A673 (cell line): ENCODE data around the gene ARHGAP8. TPM values are rescaled to one million over a fixed set of nuclear protein-coding genes. Genes with fewer than 3 reads are reported as not detected.

Experiments
- BruUV-seq: library from RNA; stranded (reverse); fragments of 400-500 nt; replicated peaks from 2 replicates; lab custom pipeline; 2021; lab: Mats Ljungman, UMichigan
- CTCF ChIA-PET: fragments of 300-600 bp; sonication (Branson Sonifier 250); formaldehyde crosslinking; loops from one replicate; lab custom pipeline; 2022; ENCODE audit warnings: antibody characterized with exemption; lab: Charles Lee
- POLR2A ChIA-PET: fragments of 300-600 bp; sonication (Branson Sonifier 250); formaldehyde crosslinking; loops from one replicate; lab custom pipeline; 2022; ENCODE audit warnings: antibody characterized with exemption; ENCODE audit not compliant: low non-redundant PET; lab: Charles Lee
- DNase-seq: peaks from one replicate; pipeline ENCODE4 v3.0.0-alpha.2; 2015; ENCODE audit warnings: low spot score
- H3K27ac ChIP-seq: fragments of 200-600 bp; sonication (generic); 2 replicates; pipeline ENCODE4 v1.5.1; 2016; ENCODE audit warnings: mixed run types, low read depth, mild to moderate bottlenecking, mixed read lengths, antibody characterized with exemption, low read length; ENCODE audit not compliant: poor library complexity, severe bottlenecking
- H3K27me3 ChIP-seq: fragments of 200-600 bp; sonication (generic); replicated peaks from 2 replicates; pipeline ENCODE4 v1.6.1; 2017; ENCODE audit warnings: mixed run types, low read depth, mild to moderate bottlenecking, mixed read lengths, antibody characterized with exemption, low read length; ENCODE audit not compliant: insufficient read depth, poor library complexity
- H3K36me3 ChIP-seq: fragments of 200-600 bp; sonication (generic); 2 replicates; pipeline ENCODE4 v1.6.1; 2016; ENCODE audit warnings: mixed run types, mild to moderate bottlenecking, mixed read lengths, antibody characterized with exemption, low read length; ENCODE audit not compliant: insufficient read depth, poor library complexity, severe bottlenecking
- H3K4me1 ChIP-seq: fragments of 200-600 bp; sonication (generic); 2 replicates; pipeline ENCODE4 v1.6.1; 2017; ENCODE audit warnings: mixed run types, mild to moderate bottlenecking, mixed read lengths, antibody characterized with exemption, low read length; ENCODE audit not compliant: insufficient read depth, poor library complexity, severe bottlenecking
- H3K4me3 ChIP-seq: fragments of 200-600 bp; sonication (generic); 2 replicates; pipeline ENCODE4 v1.5.1; 2016; ENCODE audit warnings: low read depth, mixed run types, mild to moderate bottlenecking, mixed read lengths, low read length; ENCODE audit not compliant: poor library complexity, severe bottlenecking
- H3K9me3 ChIP-seq: fragments of 200-600 bp; sonication (generic); 2 replicates; pipeline ENCODE4 v1.6.1; 2016; ENCODE audit warnings: mixed run types, low read depth, mild to moderate bottlenecking, mixed read lengths, antibody characterized with exemption, low read length; ENCODE audit not compliant: poor library complexity, severe bottlenecking
- EZH2 ChIP-seq: fragments of 200-600 bp; sonication (generic); IDR thresholded peaks from 2 replicates; pipeline ENCODE4 v1.6.1; 2017; ENCODE audit warnings: borderline replicate concordance, low read depth, mild to moderate bottlenecking, mixed read lengths, antibody characterized with exemption, low read length; ENCODE audit not compliant: poor library complexity, severe bottlenecking
- intact Hi-C: fragments of 100-400 bp; cut with micrococcal nuclease; formaldehyde crosslinking; loops from one replicate; pipeline ENCODE4 v1.10.0; 2022; ENCODE audit not compliant: unreplicated experiment
- total RNA-seq: library from RNA; stranded (reverse); gene quantifications from 2 replicates; pipeline ENCODE4 v1.2.3, GENCODE V29; 2021
- TF ChIP-seq, protein P1 (sequence below): fragments of 300-800, 200-600 bp; sonication (generic); conservative IDR thresholded peaks from 2 replicates; pipeline ENCODE4 v1.5.1; 2017; ENCODE audit warnings: low read depth, mild to moderate bottlenecking, antibody characterized with exemption, low read length, moderate library complexity, mixed read lengths

Gene ARHGAP8
- total RNA-seq, 1 experiment from 2014 or later, result not detected

DNA sequence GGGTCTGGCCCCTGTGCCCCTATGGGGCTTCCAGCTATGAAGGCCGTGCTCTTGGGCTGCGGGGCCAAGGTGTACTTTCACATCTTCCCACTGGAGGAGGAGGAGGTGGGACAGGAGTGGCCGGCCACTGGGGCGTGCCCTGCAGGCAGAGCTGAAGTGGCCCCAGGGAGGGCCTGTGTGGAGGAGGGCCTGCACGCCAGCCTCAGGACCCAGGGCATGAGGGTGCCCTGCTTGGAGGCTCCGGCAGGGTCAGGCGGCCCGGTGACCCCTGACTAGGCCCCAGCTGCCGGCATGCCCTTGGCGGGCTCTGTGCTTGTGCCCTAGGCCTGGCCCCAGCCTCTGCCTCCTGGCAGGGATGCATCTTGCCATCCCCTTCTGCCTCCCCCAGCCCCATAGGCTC is 45.2 kb upstream of the ARHGAP8 start:
- Histone ChIP-seq H3K36me3 (no peaks in the 10 kb centered on the region), H3K4me3 (no peak overlapping the region), H3K27me3 (no peaks in the 10 kb centered on the region), H3K9me3 (no peaks in the 10 kb centered on the region), H3K27ac (no peak overlapping the region), H3K4me1 (no peaks in the 10 kb centered on the region)
- ChIA-PET POLR2A (no interaction called here), CTCF (no interaction called here)
- no peak for TF ChIP-seq EZH2
- TF ChIP-seq, protein P1, sequence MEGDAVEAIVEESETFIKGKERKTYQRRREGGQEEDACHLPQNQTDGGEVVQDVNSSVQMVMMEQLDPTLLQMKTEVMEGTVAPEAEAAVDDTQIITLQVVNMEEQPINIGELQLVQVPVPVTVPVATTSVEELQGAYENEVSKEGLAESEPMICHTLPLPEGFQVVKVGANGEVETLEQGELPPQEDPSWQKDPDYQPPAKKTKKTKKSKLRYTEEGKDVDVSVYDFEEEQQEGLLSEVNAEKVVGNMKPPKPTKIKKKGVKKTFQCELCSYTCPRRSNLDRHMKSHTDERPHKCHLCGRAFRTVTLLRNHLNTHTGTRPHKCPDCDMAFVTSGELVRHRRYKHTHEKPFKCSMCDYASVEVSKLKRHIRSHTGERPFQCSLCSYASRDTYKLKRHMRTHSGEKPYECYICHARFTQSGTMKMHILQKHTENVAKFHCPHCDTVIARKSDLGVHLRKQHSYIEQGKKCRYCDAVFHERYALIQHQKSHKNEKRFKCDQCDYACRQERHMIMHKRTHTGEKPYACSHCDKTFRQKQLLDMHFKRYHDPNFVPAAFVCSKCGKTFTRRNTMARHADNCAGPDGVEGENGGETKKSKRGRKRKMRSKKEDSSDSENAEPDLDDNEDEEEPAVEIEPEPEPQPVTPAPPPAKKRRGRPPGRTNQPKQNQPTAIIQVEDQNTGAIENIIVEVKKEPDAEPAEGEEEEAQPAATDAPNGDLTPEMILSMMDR, result no peak
- no peak for DNase-seq
- intact Hi-C loops, result no loop called here
- no TSS peak for BruUV-seq

DNA sequence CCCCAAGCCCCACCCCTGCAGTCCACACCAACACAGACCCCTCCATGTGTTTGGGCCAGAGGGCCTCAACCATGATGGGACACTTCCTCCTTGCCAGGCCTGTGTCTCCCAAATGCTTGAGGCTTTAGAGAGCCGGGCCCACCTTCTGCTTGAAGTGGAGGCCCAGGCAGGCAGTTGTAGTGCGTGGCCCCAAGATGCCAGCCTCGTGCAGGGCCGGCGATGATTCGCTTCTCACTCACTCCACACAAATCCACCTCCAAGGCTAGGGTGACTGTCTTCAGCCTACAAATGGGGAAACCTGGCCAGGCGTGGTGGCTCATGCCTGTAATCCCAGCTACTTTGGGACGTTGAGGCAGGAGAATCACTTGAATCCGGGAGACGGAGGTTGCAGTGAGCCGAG is 44.6 kb upstream of the ARHGAP8 start:
- no peaks in the 10 kb centered on the region for H3K36me3 ChIP-seq
- H3K9me3 ChIP-seq, result no peaks in the 10 kb centered on the region
- TF ChIP-seq, protein P1, result no peak
- no peak for TF ChIP-seq EZH2
- intact Hi-C loops, result no loop called here
- no peak overlapping the region for H3K4me3 ChIP-seq
- no TSS peak for BruUV-seq
- ChIA-PET POLR2A (no interaction called here), CTCF (no interaction called here)
- no peaks in the 10 kb centered on the region for H3K27me3 ChIP-seq
- no peak for DNase-seq
- H3K27ac ChIP-seq, result no peak overlapping the region
- no peaks in the 10 kb centered on the region for H3K4me1 ChIP-seq

DNA sequence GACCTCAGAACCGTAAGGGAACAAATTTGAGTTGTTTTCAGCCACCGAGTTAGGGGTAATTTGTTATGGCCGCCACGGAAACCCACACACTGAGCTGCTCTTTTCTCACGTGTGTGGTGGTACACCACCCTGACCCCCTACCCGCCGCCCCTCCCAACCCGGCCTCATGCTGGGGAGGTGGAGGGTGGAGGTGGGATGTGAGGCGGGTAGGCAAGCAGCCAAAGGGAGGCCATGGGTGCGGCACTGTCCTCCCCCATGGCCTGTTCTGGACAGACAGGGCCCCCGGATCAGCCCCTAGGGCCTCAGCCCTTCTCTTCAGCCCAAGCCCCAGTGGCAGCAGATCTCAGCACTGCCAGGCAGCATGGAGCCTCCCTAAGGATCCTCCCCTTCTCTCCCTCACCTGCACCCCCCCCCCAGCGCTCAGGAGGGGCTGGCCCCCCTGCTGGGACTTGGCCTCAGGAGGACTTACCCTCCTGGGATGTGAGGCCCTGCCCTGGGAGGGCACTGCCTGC is 42.4 kb upstream of the ARHGAP8 start:
- CTCF ChIA-PET, result no interaction called here
- Histone ChIP-seq H3K36me3 (no peaks in the 10 kb centered on the region), H3K27me3 (no peaks in the 10 kb centered on the region), H3K27ac (no peak overlapping the region), H3K9me3 (no peaks in the 10 kb centered on the region), H3K4me1 (no peaks in the 10 kb centered on the region), H3K4me3 (no peak overlapping the region)
- intact Hi-C loops, result no loop called here
- POLR2A ChIA-PET, result no interaction called here
- TF ChIP-seq, protein P1, result no peak
- no peak for TF ChIP-seq EZH2
- BruUV-seq, result no TSS peak
- DNase-seq, result no peak
